Bladder microvascular endothelial cell (primary cell): Measurements from ENCODE around the gene PVR. TPM values are rescaled to one million over a fixed set of nuclear protein-coding genes. Genes with fewer than 3 reads are reported as not detected.

Source experiments
- total RNA-seq: library from RNA; depleted of rRNA; stranded (reverse); fragments of >200 nt; gene quantifications from 2 replicates; pipeline ENCODE4 v1.2.3, GENCODE V29; 2014

PVR gene
- total RNA-seq = 50.2 and 262 TPM in 2 replicates

GRCh38 chr19:44643605-44644401 is at the start of gene PVR:
TSS of gene PVR (plus strand) at chr19:44643910. CDS start at chr19:44644097, 187 bp downstream.

GRCh38 chr19:44613295-44614178 is 30.2 kb upstream of the PVR start, which contains the start of gene IGSF23:
TSS of gene IGSF23 (plus strand) at chr19:44613563. CDS start at chr19:44613646, 83 bp downstream.

GRCh38 chr19:44671400-44671799 is 27.7 kb downstream of the PVR start, which contains the start of gene CEACAM19:
TSS of gene CEACAM19 (plus strand) at chr19:44671482. CDS start at chr19:44671932, 450 bp downstream.

GRCh38 chr19:44698492-44699201 is 54.9 kb downstream of the PVR start, which contains the start of gene CEACAM16:
TSS of gene CEACAM16 (plus strand) at chr19:44699151. CDS start at chr19:44701457, 2,306 bp downstream.

Other genes with a start within 250 kb of the PVR start
- 1.1 and 7.4 TPM in 2 replicates for gene ZNF285, start 242.3 kb upstream of the PVR start, total RNA-seq
- 9.1 and 9.9 TPM in 2 replicates for gene ZNF229, start 195.4 kb upstream of the PVR start, total RNA-seq
- gene ZNF180, start 143.4 kb upstream of the PVR start, total RNA-seq = 4.4 and 7.9 TPM in 2 replicates
- not detected in 2 replicates for gene CEACAM20, start 114.2 kb upstream of the PVR start, total RNA-seq
- 0.38 TPM in 1 of 2 replicates, not detected in the other for gene IGSF23, start 30.3 kb upstream of the PVR start, total RNA-seq
- 0.49 and 3.7 TPM in 2 replicates for gene CEACAM19, start 27.6 kb downstream of the PVR start, total RNA-seq
- gene CEACAM16, start 55.2 kb downstream of the PVR start, total RNA-seq = 0.16 TPM in 1 of 2 replicates, not detected in the other
- gene BCL3, start 104.8 kb downstream of the PVR start, total RNA-seq = 4.0 and 6.7 TPM in 2 replicates
- gene CBLC, start 134.0 kb downstream of the PVR start, total RNA-seq = 0.06 TPM in 1 of 2 replicates, not detected in the other
- gene BCAM, start 165.2 kb downstream of the PVR start, total RNA-seq = 24.4 and 65.4 TPM in 2 replicates
- 115 and 167 TPM in 2 replicates for gene NECTIN2, start 202.4 kb downstream of the PVR start, total RNA-seq
- gene TOMM40, start 247.3 kb downstream of the PVR start, total RNA-seq = 40.5 and 54.6 TPM in 2 replicates